Sigmoid colon (tissue), 4 donors: ENCODE results near the gene KIF19.

ENCODE experiments used
- EP300 ChIP-seq, 4 donors: sonication (generic); formaldehyde crosslinking; IDR thresholded peaks; one replicate each; pipeline ENCODE4 v1.6.1; 2017; ENCODE audit warnings: antibody characterized with exemption in 4 of 4
- POLR2A ChIP-seq, 2 donors: fragments of 450-650 bp; IDR thresholded peaks; one replicate each; pipeline ENCODE4 v1.6.1; 2016; ENCODE audit warnings: antibody characterized with exemption in 2 of 2, mild to moderate bottlenecking in 2 of 2, moderate library complexity in 2 of 2
- POLR2AphosphoS5 ChIP-seq, 4 donors: sonication (generic); formaldehyde crosslinking; IDR thresholded peaks; one replicate each; pipeline ENCODE4 v1.6.1; 2017; ENCODE audit warnings: antibody characterized with exemption in 4 of 4
- TF ChIP-seq, protein P1 (sequence below), 4 experiments: fragments of 450-650 bp in 3 of 4; fragments of 200-600 bp in 1 of 4; IDR thresholded peaks; one replicate each; pipeline ENCODE4 v1.5.1; 2016 to 2019; ENCODE audit warnings: antibody characterized with exemption in 4 of 4, mild to moderate bottlenecking in 3 of 4, moderate library complexity in 2 of 4

DNA sequence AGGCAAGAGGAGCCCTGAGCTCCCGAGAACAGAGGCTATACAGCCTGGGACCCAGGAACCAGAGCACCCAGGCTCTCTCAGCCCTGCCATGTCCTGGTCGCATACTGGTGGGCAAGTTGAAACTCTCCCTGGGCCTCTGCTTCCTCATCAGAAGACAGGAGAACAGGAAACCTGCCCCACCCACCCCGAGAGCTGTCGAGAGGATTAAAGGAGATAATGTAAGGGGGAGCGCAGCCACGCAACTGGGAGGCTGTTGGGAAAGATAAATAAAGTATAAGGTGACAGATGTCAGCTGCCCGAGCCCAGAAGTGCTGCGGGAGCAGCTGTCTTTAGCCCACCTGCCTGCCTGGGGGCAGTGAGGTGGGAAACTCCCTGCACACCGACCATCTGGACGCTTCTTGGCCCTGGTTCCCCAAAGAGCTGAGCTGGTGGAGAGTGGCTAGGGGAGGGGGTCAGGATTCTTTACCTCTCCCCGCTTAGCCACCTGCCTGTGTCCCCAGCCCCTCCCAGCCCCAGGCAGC is 6.8 kb downstream of the KIF19 start:
- no peak for TF ChIP-seq POLR2AphosphoS5 (IDR thresholded peaks at IDR 0.05)
- TF ChIP-seq EP300 (IDR thresholded peaks at IDR 0.05): no peak
- TF ChIP-seq, protein P1, sequence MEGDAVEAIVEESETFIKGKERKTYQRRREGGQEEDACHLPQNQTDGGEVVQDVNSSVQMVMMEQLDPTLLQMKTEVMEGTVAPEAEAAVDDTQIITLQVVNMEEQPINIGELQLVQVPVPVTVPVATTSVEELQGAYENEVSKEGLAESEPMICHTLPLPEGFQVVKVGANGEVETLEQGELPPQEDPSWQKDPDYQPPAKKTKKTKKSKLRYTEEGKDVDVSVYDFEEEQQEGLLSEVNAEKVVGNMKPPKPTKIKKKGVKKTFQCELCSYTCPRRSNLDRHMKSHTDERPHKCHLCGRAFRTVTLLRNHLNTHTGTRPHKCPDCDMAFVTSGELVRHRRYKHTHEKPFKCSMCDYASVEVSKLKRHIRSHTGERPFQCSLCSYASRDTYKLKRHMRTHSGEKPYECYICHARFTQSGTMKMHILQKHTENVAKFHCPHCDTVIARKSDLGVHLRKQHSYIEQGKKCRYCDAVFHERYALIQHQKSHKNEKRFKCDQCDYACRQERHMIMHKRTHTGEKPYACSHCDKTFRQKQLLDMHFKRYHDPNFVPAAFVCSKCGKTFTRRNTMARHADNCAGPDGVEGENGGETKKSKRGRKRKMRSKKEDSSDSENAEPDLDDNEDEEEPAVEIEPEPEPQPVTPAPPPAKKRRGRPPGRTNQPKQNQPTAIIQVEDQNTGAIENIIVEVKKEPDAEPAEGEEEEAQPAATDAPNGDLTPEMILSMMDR (IDR thresholded peaks at IDR 0.05): no peak
- no peak for TF ChIP-seq POLR2A (IDR thresholded peaks at IDR 0.05)
